HepG2 (cell line): ENCODE measurements around the gene TIMM17B. TPM values are rescaled to one million over a fixed set of nuclear protein-coding genes. Genes with fewer than 3 reads are reported as not detected.

ENCODE experiments used
- EZH2 ChIP-seq: conservative IDR thresholded peaks from 2 replicates; pipeline ENCODE4 v1.6.1; 2012; ENCODE audit warnings: mild to moderate bottlenecking, low read depth, low read length, moderate library complexity
- PATZ1 ChIP-seq: sonication (generic); formaldehyde crosslinking; IDR thresholded peaks from 2 replicates; pipeline ENCODE4 v1.4.0; 2020; ENCODE audit warnings: missing genetic modification reagents
- POGZ ChIP-seq: sonication (generic); formaldehyde crosslinking; IDR thresholded peaks from 2 replicates; pipeline ENCODE4 v1.4.0; 2020; ENCODE audit warnings: mild to moderate bottlenecking, missing genetic modification reagents
- RFX3 ChIP-seq: IDR thresholded peaks from 2 replicates; pipeline ENCODE4 v1.6.1; 2016; ENCODE audit warnings: missing biosample characterization, missing genetic modification reagents
- SALL1 ChIP-seq: sonication (generic); formaldehyde crosslinking; IDR thresholded peaks from 2 replicates; pipeline ENCODE4 v1.8.0; 2022; ENCODE audit warnings: mild to moderate bottlenecking, missing genetic modification reagents
- SMARCC2 ChIP-seq: fragments of 450-650 bp; IDR thresholded peaks from 2 replicates; pipeline ENCODE4 v1.6.1; 2017; ENCODE audit warnings: antibody characterized with exemption, mild to moderate bottlenecking
- USF2 ChIP-seq, 2 experiments: sonication (generic) in 1 of 2; formaldehyde crosslinking in 1 of 2; IDR thresholded peaks; 2 replicates each; pipeline versions ENCODE4 v1.5.1 to v1.6.1; 2011 to 2020; ENCODE audit warnings: borderline replicate concordance in 1 of 2, low read depth in 1 of 2, low read length in 1 of 2, mild to moderate bottlenecking in 1 of 2, missing genetic modification reagents in 1 of 2, moderate library complexity in 1 of 2
- ZC3H13 ChIP-seq: sonication (generic); formaldehyde crosslinking; IDR thresholded peaks from 2 replicates; pipeline ENCODE4 v1.8.1; 2023; ENCODE audit warnings: mild to moderate bottlenecking, missing genetic modification reagents, moderate library complexity
- ZNF850 ChIP-seq: sonication (generic); formaldehyde crosslinking; conservative IDR thresholded peaks from 2 replicates; pipeline ENCODE4 v1.9.0; 2021; ENCODE audit warnings: mild to moderate bottlenecking, missing genetic modification reagents
- ZUFSP ChIP-seq: sonication (generic); formaldehyde crosslinking; IDR thresholded peaks from 2 replicates; pipeline ENCODE4 v1.9.0; 2021; ENCODE audit warnings: missing genetic modification reagents, mild to moderate bottlenecking, borderline replicate concordance
- polyA plus RNA-seq, 8 experiments: library from polyadenylated mRNA; depleted of rRNA in 3 of 8; stranded (reverse) in 7 of 8; unstranded in 1 of 8; fragments of >200 nt; fragmentation: Illumina TruSeq in 4 of 8; extraction: Trizol in 4 of 8; gene quantifications; 2 replicates each; pipeline versions ENCODE4 v1.2.1 to v1.2.3, GENCODE V29; 2011 to 2016; ENCODE audit warnings: low read depth in 4 of 8, missing spikeins in 1 of 8, mixed read lengths in 1 of 8; ENCODE audit not compliant: insufficient read depth in 1 of 8
- total RNA-seq, 5 experiments: library from RNA; depleted of rRNA; stranded (reverse); fragments of >200 nt; fragmentation: Illumina TruSeq; extraction: Trizol; gene quantifications; 2 replicates each; pipeline ENCODE4 v1.2.3, GENCODE V29; 2016; ENCODE audit warnings: low read depth in 1 of 5
- TF ChIP-seq, protein P1 (sequence below): sonication (generic); formaldehyde crosslinking; IDR thresholded peaks from 2 replicates; pipeline ENCODE4 v1.4.0; 2020; ENCODE audit warnings: mild to moderate bottlenecking, missing genetic modification reagents
- TF ChIP-seq, protein P2 (sequence below): sonication (generic); formaldehyde crosslinking; IDR thresholded peaks from 2 replicates; pipeline ENCODE4 v1.5.0; 2020; ENCODE audit warnings: missing genetic modification reagents, mild to moderate bottlenecking, borderline replicate concordance
- TF ChIP-seq, protein P3 (sequence below): sonication (generic); formaldehyde crosslinking; IDR thresholded peaks from 2 replicates; pipeline ENCODE4 v1.5.0; 2020; ENCODE audit warnings: mild to moderate bottlenecking, missing genetic modification reagents, borderline replicate concordance

Gene TIMM17B
- total and polyA plus RNA-seq, 2 of the 13 experiments (the other 11 are each of a cell fraction or from before 2014, with no cell fraction given), result 56.0 to 72.5 TPM

GRCh38 chrX:48891402-48892288 lies 5.9 kb downstream of the TIMM17B start (continued):
- TF ChIP-seq USF2 (IDR thresholded peaks at IDR 0.05; ENCODE audit: low read depth, low read length) (no peak), USF2 (CRISPR knock-in tag; IDR thresholded peaks at IDR 0.05; ENCODE audit: borderline replicate concordance) (no peak), ZUFSP (no peak), SALL1 (CRISPR knock-in tag) (no peak), SMARCC2 (no peak), EZH2 (no peak), PATZ1 (0 out of 2 replicates have a peak, but pooled peaks have one; percentile 16), POGZ (CRISPR knock-in tag) (0 out of 2 replicates have a peak, but pooled peaks have one; percentile 34), ZC3H13 (CRISPR knock-in tag) (no peak), ZNF850 (no peak), RFX3 (CRISPR knock-in tag) (no peak)
- TF ChIP-seq, protein P1, sequence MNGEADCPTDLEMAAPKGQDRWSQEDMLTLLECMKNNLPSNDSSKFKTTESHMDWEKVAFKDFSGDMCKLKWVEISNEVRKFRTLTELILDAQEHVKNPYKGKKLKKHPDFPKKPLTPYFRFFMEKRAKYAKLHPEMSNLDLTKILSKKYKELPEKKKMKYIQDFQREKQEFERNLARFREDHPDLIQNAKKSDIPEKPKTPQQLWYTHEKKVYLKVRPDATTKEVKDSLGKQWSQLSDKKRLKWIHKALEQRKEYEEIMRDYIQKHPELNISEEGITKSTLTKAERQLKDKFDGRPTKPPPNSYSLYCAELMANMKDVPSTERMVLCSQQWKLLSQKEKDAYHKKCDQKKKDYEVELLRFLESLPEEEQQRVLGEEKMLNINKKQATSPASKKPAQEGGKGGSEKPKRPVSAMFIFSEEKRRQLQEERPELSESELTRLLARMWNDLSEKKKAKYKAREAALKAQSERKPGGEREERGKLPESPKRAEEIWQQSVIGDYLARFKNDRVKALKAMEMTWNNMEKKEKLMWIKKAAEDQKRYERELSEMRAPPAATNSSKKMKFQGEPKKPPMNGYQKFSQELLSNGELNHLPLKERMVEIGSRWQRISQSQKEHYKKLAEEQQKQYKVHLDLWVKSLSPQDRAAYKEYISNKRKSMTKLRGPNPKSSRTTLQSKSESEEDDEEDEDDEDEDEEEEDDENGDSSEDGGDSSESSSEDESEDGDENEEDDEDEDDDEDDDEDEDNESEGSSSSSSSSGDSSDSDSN, result peak; percentile 52
- TF ChIP-seq, protein P2, sequence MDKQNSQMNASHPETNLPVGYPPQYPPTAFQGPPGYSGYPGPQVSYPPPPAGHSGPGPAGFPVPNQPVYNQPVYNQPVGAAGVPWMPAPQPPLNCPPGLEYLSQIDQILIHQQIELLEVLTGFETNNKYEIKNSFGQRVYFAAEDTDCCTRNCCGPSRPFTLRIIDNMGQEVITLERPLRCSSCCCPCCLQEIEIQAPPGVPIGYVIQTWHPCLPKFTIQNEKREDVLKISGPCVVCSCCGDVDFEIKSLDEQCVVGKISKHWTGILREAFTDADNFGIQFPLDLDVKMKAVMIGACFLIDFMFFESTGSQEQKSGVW (CRISPR knock-in tag), result no peak
- TF ChIP-seq, protein P3, sequence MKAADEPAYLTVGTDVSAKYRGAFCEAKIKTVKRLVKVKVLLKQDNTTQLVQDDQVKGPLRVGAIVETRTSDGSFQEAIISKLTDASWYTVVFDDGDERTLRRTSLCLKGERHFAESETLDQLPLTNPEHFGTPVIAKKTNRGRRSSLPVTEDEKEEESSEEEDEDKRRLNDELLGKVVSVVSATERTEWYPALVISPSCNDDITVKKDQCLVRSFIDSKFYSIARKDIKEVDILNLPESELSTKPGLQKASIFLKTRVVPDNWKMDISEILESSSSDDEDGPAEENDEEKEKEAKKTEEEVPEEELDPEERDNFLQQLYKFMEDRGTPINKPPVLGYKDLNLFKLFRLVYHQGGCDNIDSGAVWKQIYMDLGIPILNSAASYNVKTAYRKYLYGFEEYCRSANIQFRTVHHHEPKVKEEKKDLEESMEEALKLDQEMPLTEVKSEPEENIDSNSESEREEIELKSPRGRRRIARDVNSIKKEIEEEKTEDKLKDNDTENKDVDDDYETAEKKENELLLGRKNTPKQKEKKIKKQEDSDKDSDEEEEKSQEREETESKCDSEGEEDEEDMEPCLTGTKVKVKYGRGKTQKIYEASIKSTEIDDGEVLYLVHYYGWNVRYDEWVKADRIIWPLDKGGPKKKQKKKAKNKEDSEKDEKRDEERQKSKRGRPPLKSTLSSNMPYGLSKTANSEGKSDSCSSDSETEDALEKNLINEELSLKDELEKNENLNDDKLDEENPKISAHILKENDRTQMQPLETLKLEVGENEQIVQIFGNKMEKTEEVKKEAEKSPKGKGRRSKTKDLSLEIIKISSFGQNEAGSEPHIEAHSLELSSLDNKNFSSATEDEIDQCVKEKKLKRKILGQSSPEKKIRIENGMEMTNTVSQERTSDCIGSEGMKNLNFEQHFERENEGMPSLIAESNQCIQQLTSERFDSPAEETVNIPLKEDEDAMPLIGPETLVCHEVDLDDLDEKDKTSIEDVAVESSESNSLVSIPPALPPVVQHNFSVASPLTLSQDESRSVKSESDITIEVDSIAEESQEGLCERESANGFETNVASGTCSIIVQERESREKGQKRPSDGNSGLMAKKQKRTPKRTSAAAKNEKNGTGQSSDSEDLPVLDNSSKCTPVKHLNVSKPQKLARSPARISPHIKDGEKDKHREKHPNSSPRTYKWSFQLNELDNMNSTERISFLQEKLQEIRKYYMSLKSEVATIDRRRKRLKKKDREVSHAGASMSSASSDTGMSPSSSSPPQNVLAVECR (CRISPR knock-in tag), result peak; percentile 59; the same call in 1 of the 2 replicates
